ENCODE measurements around the gene WDR54. TPM values are rescaled to one million over a fixed set of nuclear protein-coding genes. Genes with fewer than 3 reads are reported as not detected.

The WDR54 gene, protein sequence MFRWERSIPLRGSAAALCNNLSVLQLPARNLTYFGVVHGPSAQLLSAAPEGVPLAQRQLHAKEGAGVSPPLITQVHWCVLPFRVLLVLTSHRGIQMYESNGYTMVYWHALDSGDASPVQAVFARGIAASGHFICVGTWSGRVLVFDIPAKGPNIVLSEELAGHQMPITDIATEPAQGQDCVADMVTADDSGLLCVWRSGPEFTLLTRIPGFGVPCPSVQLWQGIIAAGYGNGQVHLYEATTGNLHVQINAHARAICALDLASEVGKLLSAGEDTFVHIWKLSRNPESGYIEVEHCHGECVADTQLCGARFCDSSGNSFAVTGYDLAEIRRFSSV
- total RNA-seq, result 1 to 10 TPM in 2 of 4 donors, not detected in 2; 2.3 to 7.0 TPM

DNA sequence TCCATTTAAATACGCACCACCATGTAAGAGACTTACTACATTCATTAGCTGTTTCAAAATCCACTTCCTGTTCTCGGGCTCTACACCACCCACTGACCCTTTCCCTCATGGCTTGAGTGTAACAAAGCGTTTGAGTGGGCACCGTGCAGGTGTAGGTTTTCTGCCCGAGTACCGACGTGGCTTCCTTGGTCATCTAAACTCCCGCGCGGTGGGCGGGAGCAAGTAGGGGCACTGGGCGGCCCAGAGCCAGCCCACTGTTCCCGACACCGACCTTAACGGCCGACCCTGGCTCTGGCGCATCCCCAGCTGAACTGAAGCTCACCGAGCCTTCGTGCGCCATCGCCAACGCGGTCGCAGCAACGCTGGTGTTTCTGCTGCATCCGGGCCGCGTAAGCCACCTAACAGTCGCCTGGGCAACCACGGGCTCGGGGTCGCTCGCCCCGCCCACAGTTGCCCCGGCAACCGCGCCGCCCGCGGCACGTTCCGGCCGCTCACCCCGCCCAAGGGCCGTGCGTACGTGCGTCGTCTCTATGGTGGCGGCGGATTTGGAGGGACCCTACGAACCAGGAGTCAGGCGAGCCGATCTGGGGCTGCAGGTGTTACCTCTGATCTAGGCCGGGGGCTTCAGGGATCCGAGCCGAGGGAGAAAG, at the start of gene WDR54, which contains the start of gene C2orf81:
TSS of gene WDR54 (plus strand) at position 510 of the 650 bp plus-strand sequence. CDS start 424 bp downstream, outside the sequence.
TSS of gene C2orf81 (minus strand) at position 399 of the 650 bp plus-strand sequence. CDS start at position 340, 59 bp downstream.
- Histone ChIP-seq H3K36me3 (no peaks in the 10 kb centered on the region), H3K9me3 (no peaks in the 10 kb centered on the region), H3K27me3 (no peaks in the 10 kb centered on the region), H3K4me3 (peak within 1 kb of the TSS; percentile 39 to 70 (median 42)), H3K27ac (peak within 1 kb of the TSS; percentile 63 to 84 (median 70)), H3K4me1 (peaks cover 5 to 19% (median 7%) of the 10 kb centered on the region in 4 donors)
- WGBS, 2 donors (ENCODE audit: low coverage in 1 of 2), result 0 to 6% methylated on average over 2 to 44 of the region's 57 CpGs
- peak; percentile 43 to 78 (median 74) for TF ChIP-seq POLR2AphosphoS5 (IDR thresholded peaks at IDR 0.05)
- TF ChIP-seq, protein P1, sequence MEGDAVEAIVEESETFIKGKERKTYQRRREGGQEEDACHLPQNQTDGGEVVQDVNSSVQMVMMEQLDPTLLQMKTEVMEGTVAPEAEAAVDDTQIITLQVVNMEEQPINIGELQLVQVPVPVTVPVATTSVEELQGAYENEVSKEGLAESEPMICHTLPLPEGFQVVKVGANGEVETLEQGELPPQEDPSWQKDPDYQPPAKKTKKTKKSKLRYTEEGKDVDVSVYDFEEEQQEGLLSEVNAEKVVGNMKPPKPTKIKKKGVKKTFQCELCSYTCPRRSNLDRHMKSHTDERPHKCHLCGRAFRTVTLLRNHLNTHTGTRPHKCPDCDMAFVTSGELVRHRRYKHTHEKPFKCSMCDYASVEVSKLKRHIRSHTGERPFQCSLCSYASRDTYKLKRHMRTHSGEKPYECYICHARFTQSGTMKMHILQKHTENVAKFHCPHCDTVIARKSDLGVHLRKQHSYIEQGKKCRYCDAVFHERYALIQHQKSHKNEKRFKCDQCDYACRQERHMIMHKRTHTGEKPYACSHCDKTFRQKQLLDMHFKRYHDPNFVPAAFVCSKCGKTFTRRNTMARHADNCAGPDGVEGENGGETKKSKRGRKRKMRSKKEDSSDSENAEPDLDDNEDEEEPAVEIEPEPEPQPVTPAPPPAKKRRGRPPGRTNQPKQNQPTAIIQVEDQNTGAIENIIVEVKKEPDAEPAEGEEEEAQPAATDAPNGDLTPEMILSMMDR (IDR thresholded peaks at IDR 0.05), result no peak
- peak; percentile 43 for TF ChIP-seq POLR2A (IDR thresholded peaks at IDR 0.05)
- intact Hi-C loops (cut with DNase I; ENCODE audit: low total_unique reads), result no loop called here
- in situ Hi-C loops (cut with MboI; ENCODE audit: low pct_ligation_motif_present in 1 of 4, low pct_unique_long_range_greater_than_20kb in 1 of 4, low sequenced_read_pairs in 3 of 4), result no loop called here
- peak; percentile 91 for DNase-seq

DNA sequence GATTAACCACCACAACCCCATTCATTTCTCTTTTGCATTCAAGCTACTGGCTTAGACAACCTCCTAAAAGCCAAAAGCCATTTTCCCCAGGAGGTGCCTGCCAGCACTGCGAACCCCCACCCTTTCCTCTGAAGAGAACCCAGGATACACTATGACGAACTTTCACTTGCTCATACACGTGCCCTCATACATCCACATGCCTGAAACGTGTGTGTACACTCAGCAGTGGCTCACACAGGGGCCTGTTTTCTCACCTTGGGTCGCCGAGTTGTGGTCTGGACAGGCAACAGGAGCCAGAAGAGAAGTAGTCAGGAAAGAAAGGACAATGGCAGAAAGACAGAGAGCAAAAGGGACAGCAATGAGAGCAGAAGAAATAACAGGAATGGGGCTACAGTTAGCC, 48.9 kb upstream of the WDR54 start:
- Histone ChIP-seq H3K27ac (peak overlapping the region in 1 of 4 donors; percentile 56), H3K4me3 (no peak overlapping the region), H3K9me3 (no peaks in the 10 kb centered on the region), H3K27me3 (no peaks in the 10 kb centered on the region), H3K36me3 (peaks cover 0 to 39% (median 15%) of the 10 kb centered on the region in 4 donors), H3K4me1 (peaks cover 0 to 16% (median 10%) of the 10 kb centered on the region in 4 donors)
- no peak for DNase-seq
- 85 to 89% methylated on average over 6 of the region's 6 CpGs for WGBS, 2 donors (ENCODE audit: low coverage in 1 of 2)
- TF ChIP-seq, protein P1 (IDR thresholded peaks at IDR 0.05), result no peak
- TF ChIP-seq EP300 (IDR thresholded peaks at IDR 0.05; ENCODE audit: low read depth), result no peak
- TF ChIP-seq POLR2AphosphoS5 (IDR thresholded peaks at IDR 0.05), result no peak
- intact Hi-C loops (cut with DNase I; ENCODE audit: low total_unique reads) (no loop called here), in situ Hi-C loops (cut with MboI; ENCODE audit: low pct_ligation_motif_present in 1 of 4, low pct_unique_long_range_greater_than_20kb in 1 of 4, low sequenced_read_pairs in 3 of 4) (no loop called here)

DNA sequence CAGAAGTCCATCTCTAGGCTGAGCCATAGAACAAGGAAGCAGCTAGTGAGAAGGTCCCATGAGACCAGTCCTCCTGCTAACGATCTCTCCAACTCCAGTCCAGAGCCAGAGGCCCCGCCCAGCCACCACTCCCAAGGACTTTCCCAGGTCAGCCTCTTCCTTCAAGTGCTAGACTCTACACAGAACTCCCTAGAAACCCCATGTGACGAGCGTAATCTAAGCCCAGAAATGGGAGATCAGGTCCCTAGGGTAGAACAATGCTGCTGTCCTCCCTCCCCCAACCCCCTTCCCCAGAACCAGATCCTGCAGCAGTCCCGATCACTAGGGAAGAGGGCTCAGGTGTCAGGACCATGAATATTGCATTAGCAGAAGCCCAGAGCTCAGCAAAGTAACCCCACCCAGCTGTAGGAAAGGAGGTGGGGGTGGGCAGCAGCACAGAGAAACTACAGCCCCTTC, 48.3 kb upstream of the WDR54 start:
- H3K4me1 ChIP-seq, result peaks cover 0 to 16% (median 10%) of the 10 kb centered on the region in 4 donors
- intact Hi-C loops (cut with DNase I; ENCODE audit: low total_unique reads), result no loop called here
- DNase-seq, result peak; percentile 79
- H3K9me3 ChIP-seq, result no peaks in the 10 kb centered on the region
- H3K36me3 ChIP-seq, result peaks cover 0 to 36% (median 12%) of the 10 kb centered on the region in 4 donors
- no peak overlapping the region for H3K4me3 ChIP-seq
- in situ Hi-C loops (cut with MboI; ENCODE audit: low pct_ligation_motif_present in 1 of 4, low pct_unique_long_range_greater_than_20kb in 1 of 4, low sequenced_read_pairs in 3 of 4), result no loop called here
- TF ChIP-seq POLR2AphosphoS5 (IDR thresholded peaks at IDR 0.05), result no peak
- TF ChIP-seq POLR2A (IDR thresholded peaks at IDR 0.05), result no peak
- TF ChIP-seq, protein P1 (IDR thresholded peaks at IDR 0.05), result no peak
- no peak for TF ChIP-seq EP300 (IDR thresholded peaks at IDR 0.05; ENCODE audit: low read depth)
- 70% methylated on average over 5 of the region's 5 CpGs; no CpG with 5 or more reads in 1 of the 2 donors for WGBS, 2 donors (ENCODE audit: low coverage in 1 of 2)
- H3K27ac ChIP-seq, result peak overlapping the region; percentile 35 to 69 (median 58)
- no peaks in the 10 kb centered on the region for H3K27me3 ChIP-seq

DNA sequence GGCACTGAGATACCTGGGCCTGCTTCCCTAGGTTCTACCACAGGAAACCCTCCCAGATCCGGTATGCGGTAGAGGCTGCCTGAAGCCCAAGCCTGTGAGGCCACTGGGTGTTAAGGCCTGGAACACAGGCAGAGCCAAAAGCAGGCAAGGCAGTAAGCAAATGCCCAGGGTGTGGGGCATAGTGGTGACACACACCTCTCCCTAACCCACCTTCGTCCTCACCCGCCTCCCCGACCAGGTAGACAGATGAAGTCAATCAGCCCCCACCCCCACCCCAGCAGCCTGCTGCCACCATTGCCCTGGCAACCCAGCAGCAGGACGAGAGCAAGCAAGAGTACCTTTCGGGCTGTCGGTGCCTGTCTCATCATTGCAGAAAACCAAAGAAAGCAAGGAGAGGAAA, 47.5 kb upstream of the WDR54 start:
- TF ChIP-seq POLR2A (IDR thresholded peaks at IDR 0.05) (no peak), EP300 (IDR thresholded peaks at IDR 0.05; ENCODE audit: low read depth) (no peak), POLR2AphosphoS5 (IDR thresholded peaks at IDR 0.05) (no peak)
- TF ChIP-seq, protein P1 (IDR thresholded peaks at IDR 0.05), result no peak
- no peaks in the 10 kb centered on the region for H3K27me3 ChIP-seq
- 69% methylated on average over 8 of the region's 8 CpGs; no CpG with 5 or more reads in 1 of the 2 donors for WGBS, 2 donors (ENCODE audit: low coverage in 1 of 2)
- intact Hi-C loops (cut with DNase I; ENCODE audit: low total_unique reads), result no loop called here
- in situ Hi-C loops (cut with MboI; ENCODE audit: low pct_ligation_motif_present in 1 of 4, low pct_unique_long_range_greater_than_20kb in 1 of 4, low sequenced_read_pairs in 3 of 4), result no loop called here
- peaks cover 0 to 17% (median 10%) of the 10 kb centered on the region in 4 donors for H3K4me1 ChIP-seq
- H3K36me3 ChIP-seq, result peaks cover 0 to 28% (median 9%) of the 10 kb centered on the region in 4 donors
- H3K4me3 ChIP-seq, result peak overlapping the region in 2 of 4 donors; percentile 21 to 33
- DNase-seq, result no peak
- peak overlapping the region; percentile 32 to 69 (median 58) for H3K27ac ChIP-seq
- no peaks in the 10 kb centered on the region for H3K9me3 ChIP-seq

Data from transverse colon (tissue), 4 donors.